HCT116 (cell line): ENCODE data around the gene SNN. TPM values are rescaled to one million over a fixed set of nuclear protein-coding genes. Genes with fewer than 3 reads are reported as not detected.
A peak's percentile ranks its signal among the peaks of the same experiment; 100 is the strongest.

Experiments used
- ATAC-seq: fragments of 200-7000 bp; cut with Tn5 transposase; 2 replicates; pipeline ENCODE4 v1.9.1; 2020; ENCODE audit warnings: mild to moderate bottlenecking, moderate library complexity
- BruUV-seq: library from RNA; stranded (reverse); fragments of 400-500 nt; replicated peaks from 2 replicates; lab custom pipeline; 2021; lab: Mats Ljungman, UMichigan
- CTCF ChIA-PET: fragments of 300-600 bp; sonication (Branson Sonifier 250); formaldehyde crosslinking; loops from one replicate; lab custom pipeline; 2021; ENCODE audit warnings: antibody characterized with exemption; lab: Charles Lee
- POLR2A ChIA-PET: fragments of 300-600, 350-600 bp; sonication (Branson Sonifier 250); formaldehyde crosslinking; loops from one replicate; lab custom pipeline; 2021; ENCODE audit warnings: antibody characterized with exemption; lab: Charles Lee
- RAD21 ChIA-PET, 2 experiments: fragments of 300-600 bp; sonication (Branson Sonifier 250); formaldehyde crosslinking; loops; one replicate each; lab custom pipeline; 2023; ENCODE audit warnings: low total read pairs in 2 of 2; ENCODE audit not compliant: uncharacterized antibody in 2 of 2, unreplicated experiment in 2 of 2, low non-redundant PET in 1 of 2; lab: Charles Lee
- DNase-seq: peaks from one replicate; pipeline ENCODE4 v3.0.0-alpha.2; 2010; ENCODE audit warnings: low read depth, low spot score
- H2AFZ ChIP-seq: fragments of 200-600 bp; shearing (Covaris generic), sonication (generic); 2 replicates; pipeline ENCODE4 v1.6.1; 2017; ENCODE audit warnings: low read depth, mixed run types, mixed read lengths, antibody characterized with exemption, low read length; ENCODE audit not compliant: poor library complexity, severe bottlenecking
- H3K27ac ChIP-seq: 2 replicates; pipeline ENCODE4 v1.5.1; 2012; ENCODE audit warnings: low read depth, low read length
- H3K27me3 ChIP-seq: fragments of 200-600 bp; sonication (generic); 2 replicates; pipeline ENCODE4 v1.6.1; 2016; ENCODE audit warnings: mixed run types, low read length, mixed read lengths; ENCODE audit not compliant: insufficient read depth
- H3K36me3 ChIP-seq, 2 experiments: fragments of 200-500 bp in 1 of 2; fragments of 200-600 bp in 1 of 2; sonication (Bioruptor generic) in 1 of 2; sonication (generic) in 1 of 2; 2 replicates each; pipeline versions ENCODE4 v1.5.1 to v1.6.1; 2014 to 2016; ENCODE audit warnings: low read length in 2 of 2, inconsistent platforms in 1 of 2, mixed read lengths in 1 of 2, mixed run types in 1 of 2; ENCODE audit not compliant: insufficient read depth in 2 of 2, control insufficient read depth in 1 of 2
- H3K4me1 ChIP-seq, 2 experiments: fragments of 200-600 bp in 1 of 2; sonication (generic) in 1 of 2; 2 replicates each; pipeline versions ENCODE4 v1.5.1 to v1.6.1; 2012 to 2017; ENCODE audit warnings: low read length in 2 of 2, inconsistent platforms in 1 of 2, mild to moderate bottlenecking in 1 of 2, mixed read lengths in 1 of 2, mixed run types in 1 of 2, moderate library complexity in 1 of 2; ENCODE audit not compliant: insufficient read depth in 2 of 2, control insufficient read depth in 1 of 2
- H3K4me2 ChIP-seq: fragments of 200-600 bp; sonication (generic); 2 replicates; pipeline ENCODE4 v1.6.1; 2017; ENCODE audit warnings: mixed run types, low read length, mixed read lengths
- H3K4me3 ChIP-seq, 2 experiments: fragments of 200-600 bp in 1 of 2; sonication (generic) in 1 of 2; replicated peaks in 1 of 2; 2 replicates each; pipeline ENCODE4 v1.5.1; 2011 to 2016; ENCODE audit warnings: low read length in 2 of 2, control low read depth in 1 of 2, low read depth in 1 of 2, mild to moderate bottlenecking in 1 of 2, mixed read lengths in 1 of 2, mixed run types in 1 of 2
- H3K79me2 ChIP-seq: fragments of 200-600 bp; sonication (generic); 2 replicates; pipeline ENCODE4 v1.6.1; 2017; ENCODE audit warnings: mild to moderate bottlenecking, mixed run types, low read length, moderate library complexity, mixed read lengths; ENCODE audit not compliant: insufficient read depth
- H3K9ac ChIP-seq: fragments of 200-600 bp; sonication (generic); 2 replicates; pipeline ENCODE4 v1.6.1; 2016; ENCODE audit warnings: low read length, mixed read lengths
- H3K9me2 ChIP-seq: fragments of 200-600 bp; sonication (generic), shearing (Covaris generic); 2 replicates; pipeline ENCODE4 v1.6.1; 2017; ENCODE audit warnings: mixed run types, mild to moderate bottlenecking, moderate library complexity; ENCODE audit not compliant: insufficient read depth
- H3K9me3 ChIP-seq, 2 experiments: fragments of 200-500 bp in 1 of 2; fragments of 200-600 bp in 1 of 2; sonication (Bioruptor generic) in 1 of 2; sonication (generic) in 1 of 2; 2 replicates each; pipeline ENCODE4 v1.6.1; 2014 to 2017; ENCODE audit warnings: low read length in 2 of 2, mixed read lengths in 2 of 2, inconsistent platforms in 1 of 2, low read depth in 1 of 2, mild to moderate bottlenecking in 1 of 2, mixed run types in 1 of 2, moderate library complexity in 1 of 2; ENCODE audit not compliant: control insufficient read depth in 1 of 2, insufficient read depth in 1 of 2
- H4K20me1 ChIP-seq: fragments of 200-600 bp; sonication (generic), shearing (Covaris generic); 2 replicates; pipeline ENCODE4 v1.6.1; 2017; ENCODE audit warnings: mixed run types, mild to moderate bottlenecking, moderate library complexity; ENCODE audit not compliant: insufficient read depth
- ATF3 ChIP-seq: IDR thresholded peaks from 2 replicates; pipeline ENCODE4 v1.6.1; 2012
- CBX3 ChIP-seq: IDR thresholded peaks from 2 replicates; pipeline ENCODE4 v1.6.1; 2012; ENCODE audit warnings: low read depth
- CTCF ChIP-seq, 3 experiments: fragments of 200-600 bp in 1 of 3; sonication (generic) in 1 of 3; IDR thresholded peaks in 2 of 3; conservative IDR thresholded peaks in 1 of 3; 2 replicates each; pipeline ENCODE4 v1.5.1; 2012 to 2017; ENCODE audit warnings: low read depth in 2 of 3, low read length in 2 of 3, antibody characterized with exemption in 1 of 3, borderline replicate concordance in 1 of 3, control low read depth in 1 of 3, mild to moderate bottlenecking in 1 of 3, mixed read lengths in 1 of 3, mixed run types in 1 of 3, moderate library complexity in 1 of 3; ENCODE audit not compliant: insufficient read depth in 1 of 3
- EGR1 ChIP-seq: IDR thresholded peaks from 2 replicates; pipeline ENCODE4 v1.6.1; 2012; ENCODE audit warnings: low read depth
- ELF1 ChIP-seq: IDR thresholded peaks from 2 replicates; pipeline ENCODE4 v1.6.1; 2012; ENCODE audit warnings: low read depth, borderline replicate concordance
- EZH2phosphoT487 ChIP-seq: fragments of 200-600 bp; IDR thresholded peaks from 2 replicates; pipeline ENCODE4 v1.6.1; 2018; ENCODE audit warnings: antibody characterized with exemption, borderline replicate concordance
- FOSL1 ChIP-seq: IDR thresholded peaks from 2 replicates; pipeline ENCODE4 v1.6.1; 2012; ENCODE audit warnings: low read depth
- JUND ChIP-seq: IDR thresholded peaks from 2 replicates; pipeline ENCODE4 v1.6.1; 2012
- POLR2AphosphoS5 ChIP-seq: IDR thresholded peaks from 2 replicates; pipeline ENCODE4 v1.6.1; 2011; ENCODE audit warnings: mild to moderate bottlenecking, low read depth, low read length, moderate library complexity
- RAD21 ChIP-seq: IDR thresholded peaks from 2 replicates; pipeline ENCODE4 v1.6.1; 2012; ENCODE audit warnings: low read depth, mild to moderate bottlenecking
- REST ChIP-seq: IDR thresholded peaks from 2 replicates; pipeline ENCODE4 v1.6.1; 2012; ENCODE audit warnings: low read depth
- SRF ChIP-seq: IDR thresholded peaks from 2 replicates; pipeline ENCODE4 v1.6.1; 2012; ENCODE audit warnings: low read depth
- TCF7L2 ChIP-seq: IDR thresholded peaks from 2 replicates; pipeline ENCODE4 v1.7.0; 2011; ENCODE audit warnings: borderline replicate concordance, inconsistent platforms; ENCODE audit not compliant: insufficient read depth, insufficient read length; ENCODE audit errors: extremely low read depth
- YY1 ChIP-seq: IDR thresholded peaks from 2 replicates; pipeline ENCODE4 v1.6.1; 2011; ENCODE audit warnings: low read length, low read depth, moderate library complexity, mild to moderate bottlenecking; ENCODE audit not compliant: insufficient replicate concordance; ENCODE audit errors: extremely low read depth
- intact Hi-C: fragments of 100-400 bp; cut with micrococcal nuclease; formaldehyde crosslinking; loops from 2 replicates; pipeline ENCODE4 v1.10.0; 2022
- total RNA-seq: library from RNA; stranded (reverse); gene quantifications from one replicate; pipeline ENCODE4 v1.2.1, GENCODE V29; 2021; ENCODE audit not compliant: unreplicated experiment

The SNN gene
- total RNA-seq, 1 experiment from 2014 or later, result 12.2 TPM

GRCh38 chr16:11632455-11632939, 35.8 kb upstream of the SNN start:
- POLR2A ChIA-PET, result interaction anchor here (2.2 kb wide), 1 partner anchor 8 kb away, joined by 5 read pairs; no protein-coding TSS in a partner anchor
- RAD21 ChIA-PET, result no interaction called here
- TF ChIP-seq EGR1 (peak; percentile 62; the same call in 1 of the 2 replicates), EZH2phosphoT487 (no peak)
- H4K20me1 ChIP-seq, result no peaks in the 10 kb centered on the region
- H3K4me1 ChIP-seq, result peaks cover 19 to 42% of the 10 kb centered on the region in 2 experiments
- no peaks in the 10 kb centered on the region for H3K36me3 ChIP-seq
- BruUV-seq, result no TSS peak
- ATAC-seq (peak; percentile 7; the same call in 1 of the 2 replicates), DNase-seq (no peak)
- H3K27me3 ChIP-seq, result no peaks in the 10 kb centered on the region
- H3K9ac ChIP-seq, result peak overlapping the region; percentile 20; the same call in 1 of the 2 replicates
- no peaks in the 10 kb centered on the region for H3K9me2 ChIP-seq
- CTCF ChIA-PET, result no interaction called here
- H3K27ac ChIP-seq, result no peak overlapping the region
- H3K4me3 ChIP-seq, result no peak overlapping the region
- no peak overlapping the region for H2AFZ ChIP-seq
- H3K9me3 ChIP-seq, result no peaks in the 10 kb centered on the region
- H3K79me2 ChIP-seq, result no peaks in the 10 kb centered on the region
- intact Hi-C loops, result no loop called here
- peak overlapping the region; percentile 46 for H3K4me2 ChIP-seq

GRCh38 chr16:11633113-11633512, 35.1 kb upstream of the SNN start:
- Histone ChIP-seq H3K36me3 (no peaks in the 10 kb centered on the region), H3K4me3 (no peak overlapping the region), H3K4me1 (peaks cover 13 to 36% of the 10 kb centered on the region in 2 experiments), H2AFZ (no peak overlapping the region), H3K9me3 (no peaks in the 10 kb centered on the region), H3K9ac (0 out of 2 replicates have a peak overlapping the region, but pooled peaks have one; percentile 20), H3K4me2 (peak overlapping the region; percentile 46), H3K27me3 (no peaks in the 10 kb centered on the region), H3K9me2 (no peaks in the 10 kb centered on the region), H3K27ac (no peak overlapping the region), H3K79me2 (no peaks in the 10 kb centered on the region), H4K20me1 (no peaks in the 10 kb centered on the region)
- DNase-seq, result no peak
- ATAC-seq, result no peak
- CTCF ChIA-PET, result no interaction called here
- RAD21 ChIA-PET, result no interaction called here
- BruUV-seq, result no TSS peak
- POLR2A ChIA-PET, result no interaction called here
- intact Hi-C loops, result no loop called here
- TF ChIP-seq ATF3 (no peak), CBX3 (no peak), REST (no peak), ELF1 (no peak), TCF7L2 (no peak), CTCF (IDR thresholded peaks at IDR 0.05 in 2 of 3, conservative IDR thresholded peaks at IDR 0.05 in 1 of 3; ENCODE audit: borderline replicate concordance in 1 of 3, insufficient read depth in 1 of 3, low read depth in 2 of 3, low read length in 2 of 3) (no peak), JUND (no peak), RAD21 (no peak), FOSL1 (no peak), YY1 (no peak), POLR2AphosphoS5 (no peak), SRF (no peak)
